Caco-2 (cell line): Measurements from ENCODE around the gene CDK14. TPM values are rescaled to one million over a fixed set of nuclear protein-coding genes. Genes with fewer than 3 reads are reported as not detected.

Experiments used
- BruUV-seq: library from RNA; stranded (reverse); fragments of 400-500 nt; replicated peaks from 2 replicates; lab custom pipeline; 2021; lab: Mats Ljungman, UMichigan
- CTCF ChIA-PET: fragments of 300-600 bp; sonication (Branson Sonifier 250); formaldehyde crosslinking; loops from one replicate; lab custom pipeline; 2022; ENCODE audit warnings: antibody characterized with exemption; lab: Charles Lee
- POLR2A ChIA-PET: fragments of 300-600 bp; sonication (Branson Sonifier 250); formaldehyde crosslinking; loops from one replicate; lab custom pipeline; 2022; ENCODE audit warnings: antibody characterized with exemption; lab: Charles Lee
- DNase-seq, 2 experiments: peaks; one replicate each; pipeline versions ENCODE4 v3.0.0 to v3.0.0-alpha.2; 2020 to 2022
- H3K27me3 ChIP-seq: replicated peaks from 2 replicates; pipeline ENCODE4 v1.6.0; 2011; ENCODE audit warnings: low read length; ENCODE audit not compliant: control insufficient read depth, insufficient read depth
- H3K36me3 ChIP-seq: 2 replicates; pipeline ENCODE4 v1.5.1; 2011; ENCODE audit warnings: low read length; ENCODE audit not compliant: control insufficient read depth, insufficient read depth
- H3K4me1 ChIP-seq: fragments of 250-450 bp; sonication (Bioruptor Pico); 2 replicates; pipeline ENCODE4 v1.5.1; 2020; ENCODE audit warnings: mild to moderate bottlenecking
- H3K4me3 ChIP-seq: 2 replicates; pipeline ENCODE4 v1.5.1; 2011; ENCODE audit warnings: low read depth, mild to moderate bottlenecking, control low read depth, low read length
- H3K9me3 ChIP-seq: fragments of 250-450 bp; sonication (Bioruptor Pico); 2 replicates; pipeline ENCODE4 v1.5.1; 2020; ENCODE audit warnings: mild to moderate bottlenecking, moderate library complexity
- H3K27ac Mint-ChIP-seq: one replicate; pipeline ENCODE4 v1.8.0; 2022; ENCODE audit warnings: mixed read lengths; ENCODE audit not compliant: unreplicated experiment
- H3K27me3 Mint-ChIP-seq: one replicate; pipeline ENCODE4 v1.8.0; 2022; ENCODE audit warnings: mixed read lengths; ENCODE audit not compliant: insufficient read depth, unreplicated experiment
- H3K36me3 Mint-ChIP-seq: one replicate; pipeline ENCODE4 v1.8.0; 2022; ENCODE audit warnings: mild to moderate bottlenecking, mixed read lengths; ENCODE audit not compliant: insufficient read depth, unreplicated experiment
- H3K4me1 Mint-ChIP-seq: one replicate; pipeline ENCODE4 v1.8.0; 2022; ENCODE audit warnings: low read depth, mixed read lengths; ENCODE audit not compliant: unreplicated experiment
- H3K4me3 Mint-ChIP-seq: one replicate; pipeline ENCODE4 v1.8.0; 2022; ENCODE audit warnings: mild to moderate bottlenecking, moderate library complexity, mixed read lengths; ENCODE audit not compliant: unreplicated experiment
- H3K9me3 Mint-ChIP-seq: one replicate; pipeline ENCODE4 v1.8.0; 2022; ENCODE audit warnings: mixed read lengths; ENCODE audit not compliant: unreplicated experiment
- intact Hi-C: fragments of 100-400 bp; cut with micrococcal nuclease; formaldehyde crosslinking; loops from one replicate; pipeline ENCODE4 v1.10.0; 2022; ENCODE audit not compliant: unreplicated experiment
- total RNA-seq: library from RNA; stranded (reverse); gene quantifications from 2 replicates; pipeline ENCODE4 v1.2.3, GENCODE V29; 2022
- TF ChIP-seq, protein P1 (sequence below), 2 experiments: fragments of 200-600 bp in 1 of 2; IDR thresholded peaks; 1 replicate in 1 of 2; 2 replicates in 1 of 2; pipeline versions ENCODE4 v1.5.1 to v1.8.0; 2011 to 2022; ENCODE audit warnings: antibody characterized with exemption in 1 of 2, control low read depth in 1 of 2, inconsistent platforms in 1 of 2, low read depth in 1 of 2, low read length in 1 of 2, mild to moderate bottlenecking in 1 of 2, moderate library complexity in 1 of 2; ENCODE audit not compliant: insufficient read depth in 1 of 2, severe bottlenecking in 1 of 2, unreplicated experiment in 1 of 2

The CDK14 gene
- total RNA-seq, 1 experiment from 2014 or later: 18.2 TPM

DNA sequence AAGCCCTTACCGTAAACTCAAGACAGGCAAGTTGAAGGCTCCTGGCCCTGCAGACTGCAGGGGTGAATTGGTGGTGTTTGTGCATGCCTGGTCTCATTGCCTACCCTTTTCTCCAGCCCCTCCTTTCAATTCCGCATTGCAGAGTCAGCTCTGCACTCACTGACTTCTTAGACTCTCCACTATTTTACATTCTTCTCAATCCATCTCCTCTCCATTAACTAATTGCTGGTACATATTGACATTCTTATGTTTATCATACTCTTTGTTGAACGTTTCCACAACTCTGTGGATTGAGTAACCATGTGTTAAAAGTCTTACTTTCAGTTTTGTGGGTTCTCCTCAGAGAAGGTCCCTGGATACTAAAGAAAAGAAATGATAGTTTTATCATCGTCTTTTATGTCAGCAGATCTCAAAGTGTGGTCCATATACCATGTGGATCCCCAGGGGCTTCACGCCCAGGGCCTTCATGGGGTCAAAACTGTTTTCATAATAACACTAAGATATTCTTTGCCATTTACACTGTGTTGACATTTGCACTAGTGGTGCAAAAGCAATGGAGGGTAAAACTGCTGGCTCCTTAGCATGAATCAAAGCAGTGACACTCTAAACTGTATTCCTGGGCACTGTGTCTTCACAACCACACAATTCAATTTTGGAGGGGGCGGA is 532.7 kb downstream of the CDK14 start:
- intact Hi-C loops: no loop called here
- no peak for DNase-seq
- Mint-ChIP-seq H3K27ac (no peak overlapping the region), H3K9me3 (no peaks in the 10 kb centered on the region), H3K27me3 (no peaks in the 10 kb centered on the region), H3K36me3 (no peaks in the 10 kb centered on the region), H3K4me1 (no peaks in the 10 kb centered on the region), H3K4me3 (no peak overlapping the region)
- no peaks in the 10 kb centered on the region for H3K4me1 ChIP-seq
- H3K9me3 ChIP-seq: no peaks in the 10 kb centered on the region
- H3K27me3 ChIP-seq: no peaks in the 10 kb centered on the region
- no peak overlapping the region for H3K4me3 ChIP-seq
- ChIA-PET POLR2A (no interaction called here), CTCF (no interaction called here)
- TF ChIP-seq, protein P1, sequence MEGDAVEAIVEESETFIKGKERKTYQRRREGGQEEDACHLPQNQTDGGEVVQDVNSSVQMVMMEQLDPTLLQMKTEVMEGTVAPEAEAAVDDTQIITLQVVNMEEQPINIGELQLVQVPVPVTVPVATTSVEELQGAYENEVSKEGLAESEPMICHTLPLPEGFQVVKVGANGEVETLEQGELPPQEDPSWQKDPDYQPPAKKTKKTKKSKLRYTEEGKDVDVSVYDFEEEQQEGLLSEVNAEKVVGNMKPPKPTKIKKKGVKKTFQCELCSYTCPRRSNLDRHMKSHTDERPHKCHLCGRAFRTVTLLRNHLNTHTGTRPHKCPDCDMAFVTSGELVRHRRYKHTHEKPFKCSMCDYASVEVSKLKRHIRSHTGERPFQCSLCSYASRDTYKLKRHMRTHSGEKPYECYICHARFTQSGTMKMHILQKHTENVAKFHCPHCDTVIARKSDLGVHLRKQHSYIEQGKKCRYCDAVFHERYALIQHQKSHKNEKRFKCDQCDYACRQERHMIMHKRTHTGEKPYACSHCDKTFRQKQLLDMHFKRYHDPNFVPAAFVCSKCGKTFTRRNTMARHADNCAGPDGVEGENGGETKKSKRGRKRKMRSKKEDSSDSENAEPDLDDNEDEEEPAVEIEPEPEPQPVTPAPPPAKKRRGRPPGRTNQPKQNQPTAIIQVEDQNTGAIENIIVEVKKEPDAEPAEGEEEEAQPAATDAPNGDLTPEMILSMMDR (IDR thresholded peaks at IDR 0.05; ENCODE audit: insufficient read depth in 1 of 2, low read depth in 1 of 2, low read length in 1 of 2, severe bottlenecking in 1 of 2, unreplicated experiment in 1 of 2): no peak
- H3K36me3 ChIP-seq: no peaks in the 10 kb centered on the region
- BruUV-seq: no TSS peak

DNA sequence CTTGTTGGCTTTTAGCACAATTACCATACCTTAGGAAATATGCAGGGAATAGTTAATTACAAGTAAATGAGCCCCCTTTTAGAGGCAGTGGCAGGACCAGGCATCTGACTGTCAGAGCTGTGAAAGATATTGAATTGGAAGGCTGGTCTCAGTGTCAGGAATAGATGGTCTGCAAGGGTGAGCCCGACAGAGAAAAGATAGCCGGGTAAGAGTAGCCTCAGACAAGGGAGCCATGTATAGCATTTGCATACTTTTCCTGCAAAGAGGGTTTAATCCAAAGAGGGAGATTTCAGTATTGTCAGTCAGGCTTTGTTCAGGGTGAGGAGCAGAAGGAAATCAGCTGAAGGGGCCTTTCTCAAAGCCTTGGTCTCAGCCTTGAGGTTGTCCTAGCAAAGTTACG is 539.2 kb downstream of the CDK14 start:
- H3K9me3 Mint-ChIP-seq: no peaks in the 10 kb centered on the region
- H3K36me3 ChIP-seq: no peaks in the 10 kb centered on the region
- ChIA-PET POLR2A (no interaction called here), CTCF (no interaction called here)
- no peaks in the 10 kb centered on the region for H3K4me1 ChIP-seq
- H3K4me3 ChIP-seq: no peak overlapping the region
- intact Hi-C loops: no loop called here
- BruUV-seq: no TSS peak
- no peak overlapping the region for H3K4me3 Mint-ChIP-seq
- H3K36me3 Mint-ChIP-seq: no peaks in the 10 kb centered on the region
- H3K27ac Mint-ChIP-seq: no peak overlapping the region
- H3K27me3 ChIP-seq: no peaks in the 10 kb centered on the region
- H3K9me3 ChIP-seq: no peaks in the 10 kb centered on the region
- TF ChIP-seq, protein P1 (IDR thresholded peaks at IDR 0.05; ENCODE audit: insufficient read depth in 1 of 2, low read depth in 1 of 2, low read length in 1 of 2, severe bottlenecking in 1 of 2, unreplicated experiment in 1 of 2): no peak
- no peaks in the 10 kb centered on the region for H3K27me3 Mint-ChIP-seq
- DNase-seq: no peak
- no peaks in the 10 kb centered on the region for H3K4me1 Mint-ChIP-seq

DNA sequence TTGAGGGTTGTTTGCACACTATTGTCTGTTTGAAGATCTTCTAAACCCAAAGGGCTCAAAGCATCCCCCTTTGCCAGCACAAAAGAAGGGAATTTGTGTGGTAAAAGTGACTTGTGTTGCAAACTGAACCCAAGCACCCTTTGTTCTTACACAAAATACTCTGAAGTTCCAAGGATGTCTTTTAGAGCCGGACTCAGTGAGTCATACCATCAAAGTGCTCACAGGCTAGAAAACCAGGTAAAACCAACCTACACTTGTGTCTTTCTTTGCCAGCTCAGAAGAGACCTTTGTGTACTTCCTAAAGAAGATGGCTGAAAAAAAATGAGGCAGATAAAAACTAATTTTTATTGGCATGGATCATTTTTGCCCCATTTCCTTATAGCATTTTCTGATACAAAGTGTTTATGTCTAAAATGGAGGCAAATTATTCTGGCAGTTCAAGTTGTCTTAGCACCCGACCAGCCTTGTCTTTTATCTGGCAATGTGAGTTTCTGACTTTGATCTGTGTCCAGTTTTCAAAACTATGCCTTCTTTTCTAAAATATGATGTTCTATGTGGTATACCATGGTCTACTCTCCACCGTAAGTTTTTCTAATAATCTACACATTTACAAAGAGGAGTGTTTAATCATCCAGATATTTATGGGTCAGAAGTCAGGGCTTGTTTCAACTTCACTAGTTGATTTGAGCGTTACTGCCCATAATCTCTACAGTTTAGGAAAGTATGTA is 539.7 kb downstream of the CDK14 start:
- H3K9me3 Mint-ChIP-seq: no peaks in the 10 kb centered on the region
- no peaks in the 10 kb centered on the region for H3K36me3 ChIP-seq
- no peaks in the 10 kb centered on the region for H3K4me1 ChIP-seq
- no peak overlapping the region for H3K27ac Mint-ChIP-seq
- DNase-seq: no peak
- CTCF ChIA-PET: no interaction called here
- intact Hi-C loops: no loop called here
- TF ChIP-seq, protein P1 (IDR thresholded peaks at IDR 0.05; ENCODE audit: insufficient read depth in 1 of 2, low read depth in 1 of 2, low read length in 1 of 2, severe bottlenecking in 1 of 2, unreplicated experiment in 1 of 2): no peak
- H3K4me1 Mint-ChIP-seq: no peaks in the 10 kb centered on the region
- H3K36me3 Mint-ChIP-seq: no peaks in the 10 kb centered on the region
- POLR2A ChIA-PET: no interaction called here
- no peaks in the 10 kb centered on the region for H3K27me3 Mint-ChIP-seq
- H3K4me3 ChIP-seq: no peak overlapping the region
- BruUV-seq: no TSS peak
- H3K9me3 ChIP-seq: no peaks in the 10 kb centered on the region
- H3K4me3 Mint-ChIP-seq: no peak overlapping the region
- H3K27me3 ChIP-seq: no peaks in the 10 kb centered on the region
